Endometrial microvascular endothelial cells (primary cell): ENCODE results near the gene ZDHHC8. TPM values are rescaled to one million over a fixed set of nuclear protein-coding genes. Genes with fewer than 3 reads are reported as not detected.

Source experiments
- in situ Hi-C: cut with HindIII; loops from 2 replicates; pipeline ENCODE4 v1.10.0; 2017; ENCODE audit warnings: low sequenced_read_pairs, low pct_unique_long_range_greater_than_20kb; ENCODE audit errors: inconsistent ontology term
- total RNA-seq: library from RNA; depleted of rRNA; stranded (reverse); fragments of >200 nt; gene quantifications from one replicate; pipeline ENCODE4 v1.2.3, GENCODE V29; 2015; ENCODE audit errors: inconsistent ontology term

ZDHHC8 gene, protein sequence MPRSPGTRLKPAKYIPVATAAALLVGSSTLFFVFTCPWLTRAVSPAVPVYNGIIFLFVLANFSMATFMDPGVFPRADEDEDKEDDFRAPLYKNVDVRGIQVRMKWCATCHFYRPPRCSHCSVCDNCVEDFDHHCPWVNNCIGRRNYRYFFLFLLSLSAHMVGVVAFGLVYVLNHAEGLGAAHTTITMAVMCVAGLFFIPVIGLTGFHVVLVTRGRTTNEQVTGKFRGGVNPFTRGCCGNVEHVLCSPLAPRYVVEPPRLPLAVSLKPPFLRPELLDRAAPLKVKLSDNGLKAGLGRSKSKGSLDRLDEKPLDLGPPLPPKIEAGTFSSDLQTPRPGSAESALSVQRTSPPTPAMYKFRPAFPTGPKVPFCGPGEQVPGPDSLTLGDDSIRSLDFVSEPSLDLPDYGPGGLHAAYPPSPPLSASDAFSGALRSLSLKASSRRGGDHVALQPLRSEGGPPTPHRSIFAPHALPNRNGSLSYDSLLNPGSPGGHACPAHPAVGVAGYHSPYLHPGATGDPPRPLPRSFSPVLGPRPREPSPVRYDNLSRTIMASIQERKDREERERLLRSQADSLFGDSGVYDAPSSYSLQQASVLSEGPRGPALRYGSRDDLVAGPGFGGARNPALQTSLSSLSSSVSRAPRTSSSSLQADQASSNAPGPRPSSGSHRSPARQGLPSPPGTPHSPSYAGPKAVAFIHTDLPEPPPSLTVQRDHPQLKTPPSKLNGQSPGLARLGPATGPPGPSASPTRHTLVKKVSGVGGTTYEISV
- total RNA-seq = 35.2 TPM

DNA sequence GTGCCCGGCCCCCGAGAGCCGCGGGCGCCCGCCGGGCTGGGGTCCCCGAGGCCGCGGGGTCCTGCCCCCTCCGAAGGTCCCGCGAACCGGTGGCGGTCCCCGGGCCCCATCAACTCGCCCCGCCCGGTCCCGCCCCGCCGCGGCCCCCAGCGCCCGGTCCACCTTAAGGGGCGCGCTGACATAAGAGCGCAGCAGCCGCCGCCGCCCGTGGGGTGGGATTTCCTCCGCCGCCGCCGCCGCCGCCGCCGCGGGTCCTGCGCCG, at the start of gene ZDHHC8:
TSS of gene ZDHHC8 (plus strand) at position 208 of the 262 bp plus-strand sequence. CDS start 144 bp downstream, outside the sequence.
- in situ Hi-C loops = loop anchor here (25.0 kb wide), 1 partner anchor 156 kb away; no protein-coding TSS in a partner anchor

DNA sequence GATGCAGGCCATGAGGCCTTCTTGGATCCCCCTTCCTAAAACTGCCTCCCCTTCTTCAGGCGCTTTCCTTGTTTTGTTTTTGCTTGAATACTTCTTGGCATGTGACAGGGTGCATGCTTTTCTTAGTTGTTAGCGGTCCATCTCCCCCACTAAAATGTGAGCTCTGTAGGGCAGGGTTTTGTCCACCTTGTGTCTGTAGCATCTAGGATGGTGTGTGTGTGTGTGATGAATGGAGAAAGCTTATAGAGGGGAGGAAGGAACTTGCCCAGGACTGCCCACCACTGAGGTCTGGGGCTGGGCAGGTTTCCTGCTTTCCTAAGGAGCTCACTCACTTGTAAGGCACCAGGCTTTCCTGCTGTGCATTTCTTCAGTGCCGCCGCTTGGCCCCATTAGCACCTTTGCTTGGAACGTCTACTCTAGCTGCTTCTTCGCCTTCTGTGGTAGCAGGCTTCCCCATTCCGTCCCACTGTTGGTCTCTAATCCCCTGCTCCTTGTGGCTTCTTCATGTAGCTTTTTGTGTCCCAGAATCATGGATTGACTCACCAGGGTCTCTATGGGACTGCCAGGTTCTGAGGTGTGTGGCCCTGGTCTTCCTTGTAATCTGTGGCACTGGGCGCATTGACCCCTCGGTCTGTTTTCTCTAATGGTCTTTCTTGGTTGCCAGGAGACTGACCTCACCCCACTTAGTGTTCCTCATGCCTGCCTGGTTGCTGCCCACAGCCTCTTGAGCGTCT, 48.3 kb upstream of the ZDHHC8 start:
- in situ Hi-C loops = no loop called here

DNA sequence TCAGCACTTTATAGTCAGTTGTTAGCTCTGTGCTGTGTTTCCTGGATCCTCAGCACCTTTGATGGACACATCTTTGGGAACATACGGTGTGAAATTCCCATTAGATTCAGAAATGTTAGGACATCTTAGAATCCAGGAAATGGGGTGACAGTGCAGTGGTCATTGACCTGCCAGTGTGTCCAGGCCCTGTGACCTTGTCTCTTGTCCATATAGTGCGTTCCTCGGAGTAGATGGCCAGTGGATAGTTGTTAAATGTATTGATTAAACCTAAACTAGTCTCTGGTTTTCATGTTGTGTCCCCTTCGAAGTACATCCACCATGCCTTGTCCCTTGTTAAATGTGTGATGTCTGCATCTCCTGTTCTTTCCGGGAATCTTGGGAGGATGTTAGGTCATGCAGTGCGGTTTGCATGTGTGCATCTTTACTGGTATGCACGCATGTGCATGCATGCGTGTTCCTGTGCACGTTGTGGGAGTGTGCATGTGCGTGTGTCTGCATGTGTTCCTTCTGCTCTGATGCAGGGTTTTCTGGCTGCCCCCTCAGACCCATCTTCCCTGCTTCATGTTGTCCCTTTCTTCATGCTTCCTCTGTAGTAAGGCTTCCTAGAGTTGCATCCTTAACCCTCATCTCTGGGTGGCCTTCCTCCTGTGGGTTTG, 47.6 kb upstream of the ZDHHC8 start:
- in situ Hi-C loops = no loop called here

DNA sequence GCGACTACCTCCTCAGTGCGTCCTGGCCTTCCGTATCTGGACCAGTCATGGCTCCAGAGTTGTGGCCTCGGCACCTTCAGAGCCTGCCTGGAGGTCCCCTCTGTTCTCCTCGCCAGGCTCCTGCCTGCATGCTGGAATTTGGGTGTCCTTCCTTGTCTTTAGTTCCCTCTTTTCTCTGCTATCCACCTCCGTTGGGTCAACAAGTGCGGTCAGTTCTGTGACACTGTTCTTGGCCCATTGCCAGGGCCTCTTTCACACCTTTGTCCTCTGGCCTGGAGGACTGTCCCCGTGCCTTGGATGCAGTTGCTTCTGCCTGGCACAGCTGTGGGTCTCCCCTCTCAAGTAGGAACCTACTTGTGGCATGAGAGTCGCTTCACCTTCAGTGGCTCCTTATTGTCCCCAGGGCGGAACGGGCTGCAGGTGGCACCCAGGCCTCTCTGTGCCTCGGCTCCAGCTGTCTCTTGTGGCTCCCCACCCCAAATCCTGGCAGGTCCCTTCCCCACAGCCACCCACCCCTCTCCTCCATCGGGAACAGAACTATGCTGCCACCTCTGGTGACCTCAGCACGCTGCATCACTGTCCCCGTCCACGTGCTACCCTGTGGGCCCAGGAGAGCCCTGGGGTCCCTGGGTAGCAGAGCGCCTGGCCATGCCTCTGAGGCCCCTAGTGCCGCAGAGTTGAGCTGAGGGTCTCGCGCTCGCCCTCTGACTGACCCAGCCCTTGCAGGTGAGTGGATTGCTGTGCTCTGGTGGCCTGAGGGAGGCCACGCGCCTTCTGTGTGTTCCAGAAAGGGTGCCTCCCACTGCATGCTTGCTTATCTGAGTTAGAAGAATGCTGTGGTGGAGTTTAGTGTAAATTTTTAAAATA, 46.8 kb upstream of the ZDHHC8 start:
- in situ Hi-C loops = no loop called here

DNA sequence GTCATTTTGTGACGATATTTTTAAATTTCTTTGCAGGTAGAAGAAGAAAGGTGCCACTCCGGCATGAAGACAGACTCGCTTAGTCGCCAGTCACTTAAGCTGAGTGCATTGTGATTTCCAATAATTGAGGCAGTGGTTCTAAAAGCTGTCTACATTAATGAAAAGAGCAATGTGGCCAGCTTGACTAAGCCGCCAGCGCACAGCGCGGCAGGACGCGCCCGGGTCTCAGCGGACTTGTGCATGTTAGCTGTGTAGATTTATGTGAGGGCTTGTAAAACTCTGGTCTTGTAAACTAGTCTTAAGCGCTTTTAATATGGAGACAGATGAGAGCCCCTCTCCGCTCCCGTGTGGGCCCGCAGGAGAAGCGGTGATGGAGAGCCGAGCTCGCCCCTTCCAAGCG, 46.0 kb upstream of the ZDHHC8 start:
- in situ Hi-C loops = no loop called here

DNA sequence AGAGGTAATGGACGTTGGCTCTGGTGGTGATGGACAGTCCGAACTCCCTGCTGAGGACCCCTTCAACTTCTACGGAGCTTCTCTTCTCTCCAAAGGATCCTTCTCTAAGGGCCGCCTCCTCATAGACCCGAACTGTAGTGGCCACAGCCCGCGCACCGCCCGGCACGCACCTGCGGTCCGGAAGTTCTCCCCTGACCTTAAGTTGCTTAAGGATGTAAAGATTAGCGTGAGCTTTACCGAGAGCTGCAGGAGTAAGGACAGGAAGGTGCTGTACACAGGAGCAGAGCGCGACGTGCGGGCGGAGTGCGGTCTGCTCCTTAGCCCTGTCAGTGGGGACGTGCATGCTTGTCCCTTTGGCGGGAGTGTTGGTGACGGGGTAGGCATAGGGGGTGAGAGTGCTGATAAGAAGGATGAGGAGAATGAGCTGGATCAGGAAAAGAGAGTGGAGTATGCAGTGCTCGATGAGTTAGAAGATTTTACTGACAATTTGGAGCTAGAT, 45.5 kb upstream of the ZDHHC8 start:
- in situ Hi-C loops = no loop called here

DNA sequence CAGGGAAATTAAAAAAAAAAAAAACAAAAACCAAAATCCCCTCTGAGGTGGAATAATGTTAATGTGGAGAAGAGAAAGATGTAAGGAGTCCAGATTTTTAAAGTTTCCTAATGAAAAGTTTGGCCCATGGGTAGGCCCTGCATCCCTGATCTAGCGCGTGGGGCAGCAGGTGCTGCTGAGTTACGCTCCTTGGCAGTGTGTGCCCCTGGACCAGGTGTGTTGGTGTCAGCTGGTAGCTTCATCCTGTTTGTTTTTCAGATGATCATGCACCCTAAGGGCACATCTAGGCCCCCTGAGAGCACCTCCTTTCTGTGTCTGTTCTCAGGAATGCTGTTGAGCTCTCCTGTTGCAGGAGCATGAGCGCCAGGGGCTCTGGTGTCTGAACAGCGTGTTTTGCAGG, 44.8 kb upstream of the ZDHHC8 start:
- in situ Hi-C loops = no loop called here

DNA sequence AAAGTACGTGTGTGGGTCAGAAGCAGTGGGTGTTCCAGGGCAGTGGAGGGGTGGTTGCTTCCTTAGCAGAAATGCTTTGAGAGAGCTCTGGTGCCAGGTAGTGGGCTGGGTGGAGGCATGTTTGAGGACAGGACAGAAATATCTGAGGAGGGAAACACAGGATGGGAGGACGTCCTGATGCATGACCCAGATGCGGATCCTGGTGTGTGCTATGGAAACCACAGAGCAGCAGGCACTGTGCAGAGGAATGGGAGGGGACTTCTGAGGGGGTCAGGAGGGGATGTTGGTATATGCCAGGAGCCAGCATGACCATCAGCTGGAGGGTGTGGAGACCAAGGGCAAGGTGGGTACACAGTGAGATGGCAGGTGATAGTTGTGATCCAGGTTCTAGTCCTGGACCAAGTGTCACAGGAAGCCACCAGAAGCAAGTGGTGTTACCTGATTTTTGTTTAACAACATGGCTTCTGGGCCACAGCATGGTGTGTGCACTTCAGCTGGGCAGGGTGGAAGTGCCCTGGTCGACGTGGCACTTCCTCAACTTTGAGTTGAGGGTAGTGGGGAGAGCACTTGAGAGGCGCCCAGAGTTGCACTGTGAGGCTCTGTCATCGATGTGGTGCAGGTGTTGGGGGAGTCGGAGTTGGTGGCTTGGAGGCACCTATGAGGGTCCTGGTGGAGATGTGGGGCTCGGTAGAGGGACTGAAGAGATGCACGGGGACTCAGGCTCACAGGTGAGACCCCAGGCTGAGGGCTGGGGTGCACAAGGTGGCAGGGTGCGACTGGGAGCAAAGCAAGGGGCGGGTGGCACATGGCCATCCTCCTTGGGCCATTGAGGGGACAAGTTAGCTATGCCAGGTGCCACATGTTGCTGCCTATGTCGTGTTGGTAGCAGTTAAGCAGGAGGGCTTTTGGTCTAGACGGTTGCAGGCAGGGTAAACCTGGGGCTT, 44.0 kb upstream of the ZDHHC8 start:
- in situ Hi-C loops = no loop called here

DNA sequence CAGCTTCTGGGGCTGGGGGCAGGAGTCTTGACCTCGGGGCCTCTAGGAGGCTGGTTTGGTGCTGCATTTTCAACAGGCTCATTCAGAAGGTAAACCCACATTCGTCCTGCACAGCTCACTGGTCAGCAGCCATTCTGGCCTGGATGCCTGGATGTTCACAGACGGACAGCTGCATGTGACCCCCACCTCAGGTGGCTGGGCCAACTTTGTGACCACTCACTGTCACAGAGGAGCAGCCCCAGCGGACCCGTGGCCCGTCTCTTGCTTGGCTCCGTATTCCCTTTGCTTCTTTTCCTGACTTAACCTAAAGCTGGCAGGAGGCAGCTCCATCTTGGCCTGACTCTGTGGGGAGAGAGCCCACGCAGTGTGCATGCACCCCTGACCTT, 43.3 kb upstream of the ZDHHC8 start:
- in situ Hi-C loops = no loop called here

DNA sequence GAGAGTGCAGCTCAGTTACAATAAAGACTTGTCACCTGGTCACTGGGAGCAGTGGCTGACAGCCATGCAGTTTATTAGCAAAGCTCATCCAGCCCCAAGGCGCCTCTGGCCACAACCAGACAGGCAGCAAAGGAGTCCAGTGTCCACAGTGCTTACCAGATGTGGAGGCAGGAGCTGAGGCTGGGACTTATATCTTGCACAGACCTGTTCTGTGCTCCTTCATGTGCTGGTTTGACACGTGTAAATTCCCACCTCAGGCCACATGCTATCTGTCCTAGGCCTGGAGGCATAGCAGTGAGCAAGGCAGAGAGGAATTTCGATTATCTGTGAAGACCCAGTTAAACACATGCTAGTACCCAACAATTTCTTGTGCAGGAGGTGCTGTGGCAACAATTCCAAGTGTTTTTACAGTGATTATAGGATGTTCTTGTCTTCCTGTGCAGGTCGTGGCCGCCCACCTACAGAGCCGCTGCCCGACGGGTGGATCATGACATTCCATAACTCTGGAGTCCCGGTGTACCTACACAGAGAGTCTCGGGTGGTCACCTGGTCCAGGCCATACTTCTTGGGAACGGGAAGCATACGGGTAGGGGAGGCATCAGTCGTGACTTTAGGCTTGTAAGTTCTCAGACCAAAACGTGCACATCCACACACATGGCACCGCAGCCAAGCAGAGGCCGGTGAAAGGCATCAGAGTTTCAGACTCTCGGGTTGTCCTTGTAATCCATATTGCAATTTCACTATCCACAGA, 42.2 kb upstream of the ZDHHC8 start:
- in situ Hi-C loops = no loop called here

DNA sequence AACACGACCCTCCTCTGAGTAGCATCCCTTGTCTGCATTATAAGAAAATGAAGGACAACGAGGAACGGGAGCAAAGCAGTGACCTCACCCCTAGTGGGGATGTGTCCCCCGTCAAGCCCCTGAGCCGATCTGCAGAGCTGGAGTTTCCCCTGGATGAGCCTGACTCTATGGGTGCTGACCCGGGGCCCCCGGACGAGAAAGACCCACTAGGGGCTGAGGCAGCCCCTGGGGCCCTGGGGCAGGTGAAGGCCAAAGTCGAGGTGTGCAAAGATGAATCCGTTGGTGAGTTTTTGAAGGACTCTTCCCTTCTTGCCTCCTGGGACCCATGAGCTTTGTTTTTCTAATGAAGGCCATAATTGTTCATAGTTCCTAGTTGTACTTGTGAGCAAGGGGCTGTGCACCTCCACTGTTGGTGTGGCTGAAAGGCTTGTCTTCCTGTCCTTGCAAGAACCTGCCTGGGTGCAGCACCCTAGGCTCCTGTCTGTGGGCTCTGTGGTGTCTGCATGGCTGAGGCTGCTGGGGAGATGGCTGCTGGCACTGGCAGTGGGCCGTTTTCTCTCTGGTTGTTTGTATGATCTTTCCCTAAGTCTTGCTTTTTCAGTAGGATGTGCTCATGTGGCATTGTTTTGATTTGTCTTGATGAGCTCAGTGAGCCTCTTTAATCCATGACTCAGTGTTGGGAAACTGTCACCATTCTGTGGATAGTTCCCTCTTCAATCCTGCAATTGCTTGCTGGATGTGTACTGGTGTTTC, 41.5 kb upstream of the ZDHHC8 start:
- in situ Hi-C loops = no loop called here

DNA sequence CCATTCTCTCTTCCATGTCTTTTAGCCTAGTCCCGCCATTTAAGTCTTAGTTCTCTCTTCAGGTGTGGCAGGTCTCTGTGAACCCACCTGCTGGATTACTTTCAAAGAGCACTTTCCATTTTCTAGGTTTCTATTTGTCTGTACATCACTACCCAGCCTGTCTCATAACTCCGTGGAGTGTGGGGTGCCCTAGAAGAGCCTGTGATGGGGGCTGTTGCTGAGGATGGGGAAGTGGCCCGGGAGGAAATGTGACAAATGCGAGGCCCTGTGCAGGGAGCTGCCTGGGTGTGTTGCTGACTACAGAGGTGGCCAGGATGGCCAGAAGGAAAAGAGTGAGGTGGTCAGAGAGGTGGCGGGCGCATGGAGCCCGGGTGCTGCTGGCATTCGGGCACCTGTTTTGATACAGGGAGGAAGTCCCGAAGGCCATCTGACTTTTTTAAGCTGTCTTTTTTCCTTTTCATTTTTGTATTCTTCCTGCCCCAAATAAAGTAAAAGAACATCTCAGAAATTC, 40.8 kb upstream of the ZDHHC8 start:
- in situ Hi-C loops = no loop called here

DNA sequence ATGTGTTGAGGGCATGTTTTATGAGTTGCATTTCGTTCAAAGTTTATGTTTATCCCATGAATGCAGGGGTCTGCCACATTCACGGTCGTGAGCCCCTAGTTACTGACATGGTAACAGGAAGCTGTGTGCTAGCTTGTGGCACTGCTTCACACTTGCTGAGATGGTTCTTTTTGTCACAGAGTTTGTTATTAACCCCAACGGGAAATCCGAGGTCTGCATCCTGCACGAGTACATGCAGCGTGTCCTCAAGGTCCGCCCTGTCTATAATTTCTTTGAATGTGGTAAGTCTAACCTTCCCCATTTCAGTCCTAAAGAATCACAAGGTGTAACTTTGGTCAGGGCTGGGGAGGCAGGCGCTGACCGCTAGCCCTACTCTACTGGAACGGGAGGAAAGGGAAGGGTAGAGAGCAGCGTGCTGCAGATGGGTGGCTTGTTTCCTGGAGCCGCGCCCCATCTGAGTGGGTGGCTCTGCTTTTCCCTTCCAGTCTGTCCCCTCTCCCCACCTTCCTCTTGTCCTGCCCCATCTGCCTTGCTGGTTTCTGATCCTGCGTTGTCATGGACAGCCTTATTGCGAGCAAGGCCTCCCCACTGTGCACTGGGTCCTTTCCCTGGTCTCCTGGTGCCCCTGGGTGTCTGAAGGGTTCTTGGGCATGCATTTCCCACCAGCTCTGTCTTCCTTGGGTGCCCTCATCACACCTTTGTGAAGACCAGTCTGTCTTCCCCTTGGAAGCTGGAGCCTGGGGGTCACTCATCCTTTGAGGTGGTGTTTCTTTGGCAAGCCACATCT, 39.7 kb upstream of the ZDHHC8 start:
- in situ Hi-C loops = no loop called here

DNA sequence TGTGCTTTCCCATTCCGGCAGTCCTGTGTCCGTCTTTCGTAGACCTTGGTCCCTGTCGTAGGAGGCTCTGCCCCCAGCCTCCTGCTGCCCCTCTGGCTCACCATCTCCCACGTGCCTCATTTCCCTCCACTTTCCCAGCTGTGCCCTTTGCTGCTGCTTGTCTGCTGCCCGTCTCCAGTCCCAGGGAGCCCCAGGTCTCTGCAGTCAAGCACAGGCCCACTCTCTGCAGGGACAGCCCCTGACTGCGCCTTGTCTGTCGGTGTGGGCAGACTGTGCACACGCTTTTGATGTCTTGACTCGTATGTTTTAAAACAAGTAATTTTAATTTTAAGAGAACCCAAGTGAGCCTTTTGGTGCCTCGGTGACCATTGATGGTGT, 39.1 kb upstream of the ZDHHC8 start:
- in situ Hi-C loops = no loop called here
